Measurements from ENCODE around the gene DNLZ.

Gene DNLZ

GRCh38 chr9:136364942-136365774, 1.6 kb upstream of the DNLZ start:
- intact Hi-C loops (cut with DNase I; ENCODE audit: low total_unique reads): no loop called here
- no peak overlapping the region for H3K27ac ChIP-seq
- no peak for DNase-seq
- TF ChIP-seq, protein P1, sequence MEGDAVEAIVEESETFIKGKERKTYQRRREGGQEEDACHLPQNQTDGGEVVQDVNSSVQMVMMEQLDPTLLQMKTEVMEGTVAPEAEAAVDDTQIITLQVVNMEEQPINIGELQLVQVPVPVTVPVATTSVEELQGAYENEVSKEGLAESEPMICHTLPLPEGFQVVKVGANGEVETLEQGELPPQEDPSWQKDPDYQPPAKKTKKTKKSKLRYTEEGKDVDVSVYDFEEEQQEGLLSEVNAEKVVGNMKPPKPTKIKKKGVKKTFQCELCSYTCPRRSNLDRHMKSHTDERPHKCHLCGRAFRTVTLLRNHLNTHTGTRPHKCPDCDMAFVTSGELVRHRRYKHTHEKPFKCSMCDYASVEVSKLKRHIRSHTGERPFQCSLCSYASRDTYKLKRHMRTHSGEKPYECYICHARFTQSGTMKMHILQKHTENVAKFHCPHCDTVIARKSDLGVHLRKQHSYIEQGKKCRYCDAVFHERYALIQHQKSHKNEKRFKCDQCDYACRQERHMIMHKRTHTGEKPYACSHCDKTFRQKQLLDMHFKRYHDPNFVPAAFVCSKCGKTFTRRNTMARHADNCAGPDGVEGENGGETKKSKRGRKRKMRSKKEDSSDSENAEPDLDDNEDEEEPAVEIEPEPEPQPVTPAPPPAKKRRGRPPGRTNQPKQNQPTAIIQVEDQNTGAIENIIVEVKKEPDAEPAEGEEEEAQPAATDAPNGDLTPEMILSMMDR (IDR thresholded peaks at IDR 0.05): no peak
- H3K4me3 ChIP-seq: no peak overlapping the region
- peaks cover 0 to 16% (median 0%) of the 10 kb centered on the region in 3 donors for H3K36me3 ChIP-seq
- H3K9me3 ChIP-seq: no peaks in the 10 kb centered on the region
- H3K27me3 ChIP-seq: peaks cover 0 to 9% of the 10 kb centered on the region in 2 donors
- peaks cover 0 to 29% (median 16%) of the 10 kb centered on the region in 4 donors for H3K4me1 ChIP-seq

DNA sequence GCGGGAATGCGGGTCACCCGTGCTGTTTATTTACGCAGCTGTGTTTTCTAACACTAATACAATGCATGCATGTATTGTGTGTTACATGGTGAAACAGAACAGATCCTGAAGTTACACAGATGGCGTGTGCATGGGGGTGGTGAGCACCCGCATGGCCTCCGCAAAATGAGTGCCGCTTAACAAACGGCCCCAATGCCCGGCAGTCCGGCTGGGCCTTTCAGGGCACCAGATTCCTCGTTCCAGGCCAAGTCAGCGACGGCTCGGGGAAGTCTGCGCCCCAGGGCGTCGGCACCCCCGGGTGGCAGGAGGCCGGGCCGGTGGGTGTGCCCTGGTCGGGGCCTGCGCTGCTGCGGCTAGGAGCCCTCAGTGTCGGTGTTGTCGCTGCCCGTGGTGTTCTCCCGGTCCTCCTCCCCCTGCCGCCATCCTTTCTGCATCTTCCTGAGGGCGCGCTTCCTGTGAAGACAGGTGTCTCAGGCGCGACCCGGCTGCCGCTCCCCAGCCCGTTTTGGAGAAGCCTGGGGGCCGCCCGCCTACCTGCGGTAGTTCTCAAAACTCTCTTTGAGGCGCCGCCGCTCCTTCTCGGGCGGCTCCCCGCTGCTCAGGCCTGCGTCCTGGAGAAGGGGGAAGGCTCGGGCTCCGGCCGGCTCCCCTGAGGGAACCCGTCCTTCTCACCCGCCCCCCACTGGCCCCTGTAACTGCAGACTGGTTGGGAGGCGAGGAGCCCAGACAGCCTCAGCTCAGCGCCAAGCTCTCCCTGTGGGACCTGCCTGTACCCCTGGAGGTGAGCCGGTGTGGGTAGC, 605 bp upstream of the DNLZ start:
- intact Hi-C loops (cut with DNase I; ENCODE audit: low total_unique reads): no loop called here
- TF ChIP-seq, protein P1 (IDR thresholded peaks at IDR 0.05): no peak
- Histone ChIP-seq H3K36me3 (peaks cover 0 to 21% (median 0%) of the 10 kb centered on the region in 3 donors), H3K9me3 (no peaks in the 10 kb centered on the region), H3K4me3 (peak overlapping the region; percentile 87 to 99), H3K27ac (peak overlapping the region in 1 of 2 donors; percentile 90), H3K4me1 (peaks cover 0 to 35% (median 16%) of the 10 kb centered on the region in 4 donors), H3K27me3 (peaks cover 0 to 9% of the 10 kb centered on the region in 2 donors)
- no peak for DNase-seq

DNA sequence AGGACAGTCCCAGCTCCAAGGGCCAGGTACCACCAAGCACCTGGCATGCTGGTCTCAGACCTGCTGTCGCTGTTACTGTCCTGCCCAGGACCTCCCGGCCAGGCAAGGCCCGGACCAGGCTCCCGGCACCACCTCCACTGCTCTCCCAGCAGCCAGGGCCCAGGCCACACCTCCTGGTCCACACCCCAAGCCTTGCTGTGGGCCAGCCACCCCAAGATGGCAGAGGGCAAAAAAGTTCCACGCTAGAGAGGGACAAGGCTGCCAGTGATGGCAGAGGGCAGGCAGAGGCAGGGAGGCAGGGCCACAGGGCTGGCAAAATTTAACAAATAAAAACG, 1.1 kb downstream of the DNLZ start:
- Histone ChIP-seq H3K36me3 (peaks cover 0 to 39% (median 0%) of the 10 kb centered on the region in 3 donors), H3K4me1 (peaks cover 0 to 35% (median 16%) of the 10 kb centered on the region in 4 donors), H3K27ac (peak overlapping the region; percentile 90 to 91), H3K4me3 (no peak overlapping the region), H3K9me3 (no peaks in the 10 kb centered on the region), H3K27me3 (peaks cover 0 to 9% of the 10 kb centered on the region in 2 donors)
- DNase-seq: no peak
- intact Hi-C loops (cut with DNase I; ENCODE audit: low total_unique reads): no loop called here
- TF ChIP-seq, protein P1 (IDR thresholded peaks at IDR 0.05): no peak

DNA sequence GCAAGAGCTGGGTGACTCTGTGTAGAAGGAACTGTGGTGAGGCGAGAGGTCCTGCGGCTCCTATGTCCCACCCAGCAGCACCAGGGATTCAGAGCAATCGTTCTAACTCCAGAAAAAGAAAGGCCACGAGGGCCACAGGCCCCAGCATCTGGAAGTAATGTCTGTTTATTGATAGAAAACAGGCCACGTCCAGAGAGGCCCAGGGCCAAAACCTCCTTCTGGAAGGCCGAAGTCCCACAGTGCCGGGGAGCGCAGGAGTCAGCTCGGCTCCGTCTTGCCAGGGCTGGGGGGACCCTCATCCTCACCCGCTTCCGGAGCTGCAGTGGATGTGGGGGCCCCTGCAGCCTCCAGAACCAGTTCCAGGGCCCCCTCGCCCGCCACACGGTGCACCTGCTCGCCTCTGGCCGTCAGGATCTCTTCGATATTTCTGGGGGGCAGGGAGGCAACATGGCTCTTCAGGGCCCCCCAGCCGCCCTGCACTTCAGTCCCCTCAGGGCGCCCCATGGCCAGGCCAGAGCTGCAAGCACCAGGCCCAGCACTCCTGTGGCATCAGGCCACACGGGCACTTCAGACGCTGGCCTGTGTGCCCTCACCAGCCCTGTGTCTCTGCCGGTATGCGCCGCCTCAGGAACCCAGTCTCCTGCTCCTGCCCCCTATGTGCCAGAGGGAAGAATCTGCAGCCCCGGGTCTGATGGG, 1.6 kb downstream of the DNLZ start:
- no peak for DNase-seq
- H3K27me3 ChIP-seq: peaks cover 0 to 5% of the 10 kb centered on the region in 2 donors
- TF ChIP-seq, protein P1 (IDR thresholded peaks at IDR 0.05): no peak
- no peaks in the 10 kb centered on the region for H3K9me3 ChIP-seq
- peaks cover 0 to 44% (median 2%) of the 10 kb centered on the region in 3 donors for H3K36me3 ChIP-seq
- H3K27ac ChIP-seq: peak overlapping the region in 1 of 2 donors; percentile 91
- intact Hi-C loops (cut with DNase I; ENCODE audit: low total_unique reads): no loop called here
- H3K4me3 ChIP-seq: no peak overlapping the region
- peaks cover 0 to 35% (median 16%) of the 10 kb centered on the region in 4 donors for H3K4me1 ChIP-seq

DNA sequence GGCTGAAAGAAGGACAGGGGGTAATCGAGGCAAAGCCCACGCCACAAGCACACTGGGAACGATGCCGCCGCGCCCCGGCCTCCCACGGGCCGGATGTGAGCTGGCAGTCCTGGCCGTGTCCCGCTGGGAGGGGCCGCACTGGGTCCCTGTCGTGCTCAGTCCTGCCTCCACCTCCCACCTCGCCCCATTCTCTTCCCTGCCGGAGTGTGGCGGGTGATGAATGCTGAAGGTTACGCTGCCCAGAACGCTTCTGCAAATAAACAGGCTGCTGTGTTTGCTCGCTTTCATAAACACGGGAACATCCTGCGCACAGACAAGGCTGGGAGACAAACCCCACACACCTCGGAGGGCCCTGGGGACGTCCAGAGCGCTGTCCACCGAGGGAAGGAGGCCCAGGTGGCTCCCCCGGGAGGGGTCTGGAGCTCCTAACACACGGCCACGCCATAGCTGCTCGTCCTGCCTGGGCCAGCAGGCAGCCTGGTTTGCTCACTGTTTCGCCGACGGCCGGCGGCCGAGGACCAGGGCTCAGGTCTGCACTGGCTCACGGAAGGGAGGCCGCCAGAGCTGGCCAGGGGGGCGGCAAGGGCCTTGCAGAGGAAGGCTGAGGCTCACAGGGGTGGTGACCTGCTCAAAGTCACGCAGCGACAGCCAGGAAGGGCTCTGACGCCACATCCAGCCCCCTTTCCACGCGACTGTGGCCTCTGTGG, 2.3 kb downstream of the DNLZ start:
- Histone ChIP-seq H3K9me3 (no peaks in the 10 kb centered on the region), H3K4me1 (peaks cover 0 to 35% (median 16%) of the 10 kb centered on the region in 4 donors), H3K4me3 (no peak overlapping the region), H3K27ac (no peak overlapping the region), H3K27me3 (peaks cover 0 to 5% of the 10 kb centered on the region in 2 donors), H3K36me3 (peaks cover 0 to 51% (median 9%) of the 10 kb centered on the region in 3 donors)
- no peak for DNase-seq
- intact Hi-C loops (cut with DNase I; ENCODE audit: low total_unique reads): no loop called here
- TF ChIP-seq, protein P1 (IDR thresholded peaks at IDR 0.05): no peak

Measured in tibial artery (tissue), 4 donors.